ENCODE results near the gene IL27RA. TPM values are rescaled to one million over a fixed set of nuclear protein-coding genes. Genes with fewer than 3 reads are reported as not detected.

Gene IL27RA
- total RNA-seq, 1 donor from 2014 or later, result 6.5 TPM

DNA sequence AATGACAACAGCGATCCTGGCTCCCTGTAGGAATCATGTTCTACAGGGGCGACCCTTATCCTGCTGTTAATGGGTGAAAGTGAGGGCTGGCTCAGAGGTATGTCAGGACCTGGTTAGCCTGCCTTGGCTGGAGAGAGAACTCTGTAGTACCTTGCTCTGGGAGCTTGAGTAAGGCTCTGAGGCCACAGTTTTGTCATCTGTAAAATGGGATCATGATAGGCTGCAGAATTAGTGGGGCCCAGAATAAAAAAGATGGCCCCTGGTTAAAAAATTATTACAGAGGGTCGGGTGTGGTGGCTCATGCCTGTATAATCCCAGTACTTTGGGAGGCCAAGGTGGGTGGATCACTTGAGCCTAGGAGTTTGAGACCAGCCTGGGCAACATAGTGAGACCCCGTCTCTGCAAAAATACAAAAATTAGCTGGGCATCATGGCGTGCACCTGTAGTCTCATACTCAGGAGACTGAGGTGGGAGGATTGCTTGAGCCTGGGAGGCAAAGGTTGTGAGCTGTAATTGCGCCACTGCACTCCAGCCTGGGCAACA lies 69.5 kb downstream of the IL27RA start:
- Mint-ChIP-seq H3K36me3 (peaks cover 19% of the 10 kb centered on the region), H3K4me1 (no peaks in the 10 kb centered on the region), H3K27ac (no peak overlapping the region), H3K4me3 (no peak overlapping the region), H3K9me3 (no peaks in the 10 kb centered on the region), H3K27me3 (ENCODE audit: low read depth) (no peaks in the 10 kb centered on the region)
- TF ChIP-seq, protein P1, sequence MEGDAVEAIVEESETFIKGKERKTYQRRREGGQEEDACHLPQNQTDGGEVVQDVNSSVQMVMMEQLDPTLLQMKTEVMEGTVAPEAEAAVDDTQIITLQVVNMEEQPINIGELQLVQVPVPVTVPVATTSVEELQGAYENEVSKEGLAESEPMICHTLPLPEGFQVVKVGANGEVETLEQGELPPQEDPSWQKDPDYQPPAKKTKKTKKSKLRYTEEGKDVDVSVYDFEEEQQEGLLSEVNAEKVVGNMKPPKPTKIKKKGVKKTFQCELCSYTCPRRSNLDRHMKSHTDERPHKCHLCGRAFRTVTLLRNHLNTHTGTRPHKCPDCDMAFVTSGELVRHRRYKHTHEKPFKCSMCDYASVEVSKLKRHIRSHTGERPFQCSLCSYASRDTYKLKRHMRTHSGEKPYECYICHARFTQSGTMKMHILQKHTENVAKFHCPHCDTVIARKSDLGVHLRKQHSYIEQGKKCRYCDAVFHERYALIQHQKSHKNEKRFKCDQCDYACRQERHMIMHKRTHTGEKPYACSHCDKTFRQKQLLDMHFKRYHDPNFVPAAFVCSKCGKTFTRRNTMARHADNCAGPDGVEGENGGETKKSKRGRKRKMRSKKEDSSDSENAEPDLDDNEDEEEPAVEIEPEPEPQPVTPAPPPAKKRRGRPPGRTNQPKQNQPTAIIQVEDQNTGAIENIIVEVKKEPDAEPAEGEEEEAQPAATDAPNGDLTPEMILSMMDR (IDR thresholded peaks at IDR 0.05; ENCODE audit: unreplicated experiment), result no peak
- no peak for DNase-seq (ENCODE audit: low spot score in 2 of 2, unreplicated experiment in 2 of 2)

DNA sequence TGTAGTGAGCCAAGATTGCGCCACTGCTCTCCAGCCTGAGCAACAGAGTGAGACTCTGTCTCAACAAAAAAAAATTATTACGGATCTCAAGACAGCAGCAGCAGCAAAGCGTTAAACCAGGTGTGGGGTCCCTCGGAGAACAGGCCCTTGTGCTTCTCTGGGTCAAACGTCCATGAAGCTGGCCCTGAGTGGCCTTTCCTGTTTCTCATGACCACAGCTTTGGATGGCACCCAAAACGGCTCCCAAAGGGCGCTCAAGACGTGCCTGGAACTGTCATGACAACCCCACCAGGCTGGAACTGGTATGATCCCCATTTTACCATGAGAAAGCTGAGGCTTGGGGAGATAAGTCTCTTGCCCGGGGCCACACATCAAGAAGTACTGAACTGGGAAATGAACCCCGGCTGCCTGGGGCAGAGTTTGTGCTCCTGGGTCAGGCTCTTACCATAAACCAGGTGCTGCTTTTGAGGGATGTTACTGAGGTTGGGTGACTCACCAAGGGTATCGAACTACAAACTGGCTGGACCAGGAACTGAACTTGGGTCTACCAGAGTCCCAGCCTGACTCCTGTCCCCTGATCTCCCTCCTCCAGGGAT lies 70.6 kb downstream of the IL27RA start:
- no peaks in the 10 kb centered on the region for H3K9me3 Mint-ChIP-seq
- no peak overlapping the region for H3K27ac Mint-ChIP-seq
- H3K4me3 Mint-ChIP-seq, result no peak overlapping the region
- TF ChIP-seq, protein P1 (IDR thresholded peaks at IDR 0.05; ENCODE audit: unreplicated experiment), result no peak
- H3K27me3 Mint-ChIP-seq (ENCODE audit: low read depth), result no peaks in the 10 kb centered on the region
- peaks cover 13% of the 10 kb centered on the region for H3K36me3 Mint-ChIP-seq
- no peaks in the 10 kb centered on the region for H3K4me1 Mint-ChIP-seq
- DNase-seq (ENCODE audit: low spot score in 2 of 2, unreplicated experiment in 2 of 2), result no peak

DNA sequence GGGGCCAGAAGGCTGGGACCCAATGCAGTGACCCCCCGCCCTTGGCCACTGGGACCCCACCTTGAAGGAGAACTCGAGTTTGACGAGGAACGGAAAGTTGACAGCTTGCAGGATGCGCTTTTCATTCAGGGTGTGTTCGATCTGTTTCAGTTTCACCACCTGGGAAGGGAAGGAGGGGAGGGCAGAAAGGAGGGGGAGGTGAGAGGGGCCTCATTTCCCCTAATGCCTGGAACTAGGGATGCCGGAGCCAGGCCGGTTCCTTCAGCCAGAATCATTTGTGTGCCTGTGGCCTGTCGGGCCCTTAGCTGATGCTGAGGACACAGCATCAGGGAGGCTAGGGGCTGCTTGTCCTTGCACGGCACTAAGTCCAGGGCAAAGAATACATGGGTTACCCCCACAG lies 71.2 kb downstream of the IL27RA start:
- TF ChIP-seq, protein P1 (IDR thresholded peaks at IDR 0.05; ENCODE audit: unreplicated experiment), result no peak
- Mint-ChIP-seq H3K9me3 (no peaks in the 10 kb centered on the region), H3K27ac (no peak overlapping the region), H3K4me3 (no peak overlapping the region), H3K27me3 (ENCODE audit: low read depth) (no peaks in the 10 kb centered on the region), H3K4me1 (no peaks in the 10 kb centered on the region), H3K36me3 (peaks cover 11% of the 10 kb centered on the region)
- DNase-seq (ENCODE audit: low spot score in 2 of 2, unreplicated experiment in 2 of 2), result no peak

Other genes with a start within 250 kb of the IL27RA start
- 21.5 to 23.6 TPM (median 22.7 TPM) in 3 replicates for gene ZSWIM4, start 236.3 kb upstream of the IL27RA start, total RNA-seq
- gene NANOS3, start 154.6 kb upstream of the IL27RA start, total RNA-seq, result 4.9 to 8.6 TPM (median 8.2 TPM) in 3 replicates
- gene BRME1, start 125.6 kb upstream of the IL27RA start, total RNA-seq, result 6.3 to 7.2 TPM (median 7.0 TPM) in 3 replicates
- 59.2 to 66.0 TPM (median 62.8 TPM) in 3 replicates for gene CC2D1A, start 125.6 kb upstream of the IL27RA start, total RNA-seq
- gene PODNL1, start 93.3 kb upstream of the IL27RA start, total RNA-seq, result 0.20 to 1.0 TPM (median 0.75 TPM) in 3 replicates
- gene DCAF15, start 79.3 kb upstream of the IL27RA start, total RNA-seq, result 54.4 to 56.6 TPM (median 55.7 TPM) in 3 replicates
- gene RFX1, start 25.4 kb upstream of the IL27RA start, total RNA-seq, result 20.6 to 21.6 TPM (median 21.2 TPM) in 3 replicates
- gene RLN3, start 3.6 kb upstream of the IL27RA start, total RNA-seq, result not detected in 3 replicates
- gene PALM3, start 30.3 kb downstream of the IL27RA start, total RNA-seq, result 2.0 to 2.4 TPM (median 2.3 TPM) in 3 replicates
- gene MISP3, start 41.0 kb downstream of the IL27RA start, total RNA-seq, result 0.81 to 1.3 TPM (median 0.98 TPM) in 3 replicates
- 0.45 to 0.90 TPM (median 0.58 TPM) in 3 replicates for gene C19orf67, start 54.0 kb downstream of the IL27RA start, total RNA-seq
- 67.8 to 74.2 TPM (median 74.0 TPM) in 3 replicates for gene SAMD1, start 59.0 kb downstream of the IL27RA start, total RNA-seq
- gene PRKACA, start 86.0 kb downstream of the IL27RA start, total RNA-seq, result 80.9 to 87.7 TPM (median 82.9 TPM) in 3 replicates
- 6.3 to 8.9 TPM (median 8.4 TPM) in 3 replicates for gene ASF1B, start 104.8 kb downstream of the IL27RA start, total RNA-seq
- gene ADGRL1, start 174.4 kb downstream of the IL27RA start, total RNA-seq, result 97.9 to 106 TPM (median 102 TPM) in 3 replicates

Data from mesothelial cell of epicardium (in vitro differentiated cells).